Measurements from ENCODE around the gene MYH6.

Gene MYH6

GRCh38 chr14:23353433-23353780 is 54.7 kb downstream of the MYH6 start:
- no peak for DNase-seq

DNA sequence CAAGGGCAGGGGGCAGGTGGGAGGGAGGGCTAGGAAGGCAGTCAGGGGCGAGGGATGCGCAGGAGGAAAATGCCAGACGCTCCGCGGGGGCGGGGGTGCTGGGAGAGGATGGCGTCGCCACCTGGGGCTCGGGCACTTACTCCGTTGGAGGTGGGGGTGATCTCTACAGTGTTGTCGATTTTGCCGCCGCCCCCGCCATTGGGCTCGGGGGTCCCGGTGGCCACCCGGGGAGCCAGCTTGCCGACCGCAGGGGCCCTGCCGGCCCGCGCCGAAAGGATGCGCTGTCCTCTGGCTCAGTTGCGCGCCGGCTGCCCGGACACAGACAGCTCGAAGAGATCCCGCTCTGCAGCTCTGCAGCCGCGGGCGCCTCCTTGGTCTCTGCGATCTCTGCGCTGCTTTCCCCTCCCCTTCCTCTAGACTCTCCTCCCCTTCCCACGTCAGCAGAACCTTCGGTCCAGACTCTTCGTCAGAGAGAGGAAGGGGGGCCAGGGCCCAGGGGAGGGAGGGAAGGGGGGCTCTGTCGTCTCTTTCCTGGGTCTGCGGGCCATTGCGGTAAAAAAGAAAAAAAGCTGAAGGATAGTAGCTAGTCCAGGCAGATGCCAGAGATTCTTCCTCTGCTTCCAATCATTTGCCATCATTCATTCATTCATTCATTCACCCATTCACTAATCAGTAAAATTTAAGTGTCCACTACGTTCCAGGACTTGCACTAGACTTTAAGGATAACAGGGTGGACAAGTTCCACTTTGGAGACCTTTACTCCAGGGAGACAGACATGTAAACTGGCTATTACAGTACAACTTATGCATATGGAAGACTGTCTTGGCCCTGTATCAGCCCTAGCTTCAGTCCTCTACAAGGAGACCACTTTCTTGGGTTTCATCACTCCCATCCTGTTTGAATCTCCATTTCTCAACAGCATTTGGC is 55.3 kb downstream of the MYH6 start, which contains the start of gene SLC22A17:
Gene SLC22A17 (minus strand): TSS at position 382 of the 927 bp plus-strand sequence.
- peak; percentile 57 to 65 for DNase-seq

- DNase-seq: no peak
Measured at GRCh38 chr14:23351681-23352505, 56.2 kb downstream of the MYH6 start.

GRCh38 chr14:23349156-23349845 is 58.8 kb downstream of the MYH6 start:
- DNase-seq: no peak

- DNase-seq: no peak
Measured at GRCh38 chr14:23348297-23348655, 59.8 kb downstream of the MYH6 start.

DNA sequence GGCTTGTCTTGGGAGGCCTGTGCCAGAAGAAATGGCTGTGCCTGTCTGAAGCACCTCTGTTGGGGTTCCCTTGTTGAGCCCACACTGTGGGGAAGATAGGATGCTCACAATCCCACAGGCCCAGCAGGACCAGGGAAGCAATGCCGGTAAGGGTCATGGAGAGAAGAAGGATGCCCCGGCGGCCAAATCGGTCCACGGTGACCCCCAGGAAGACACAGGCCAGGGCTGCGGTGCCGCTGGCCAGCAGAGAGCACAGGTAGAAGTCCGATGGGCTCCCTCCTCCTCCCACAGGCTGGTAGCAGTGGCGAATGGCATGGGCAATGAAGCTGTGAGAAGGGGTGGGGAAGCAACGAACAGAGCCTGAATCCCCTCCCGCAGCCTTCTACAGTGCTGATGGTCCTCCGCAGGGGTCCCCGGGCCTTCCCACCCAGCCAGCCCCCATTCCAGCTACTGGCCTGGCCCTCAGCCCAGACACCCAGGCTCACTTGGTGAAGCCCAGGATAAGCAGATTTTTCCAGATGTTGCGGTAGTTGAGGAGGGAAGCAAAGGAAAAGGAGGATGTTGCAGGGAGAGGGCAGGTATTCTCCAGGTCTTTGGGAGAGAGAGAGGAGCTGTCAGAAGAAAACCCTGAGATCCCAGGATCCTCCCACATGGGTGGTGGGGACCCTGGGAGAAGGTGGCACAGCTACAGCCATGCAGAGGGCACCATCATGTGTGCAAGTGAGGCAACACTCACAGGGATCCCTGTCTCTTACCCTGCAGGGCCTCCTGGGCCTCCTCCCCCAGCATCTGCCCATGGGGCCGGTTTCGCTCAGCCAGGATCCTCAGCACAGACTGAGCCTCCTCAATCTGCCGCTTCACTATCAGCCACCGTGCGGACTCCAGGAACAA is 60.4 kb downstream of the MYH6 start:
- DNase-seq: no peak

- no peak for DNase-seq
Measured at GRCh38 chr14:23346693-23347405, 61.2 kb downstream of the MYH6 start.

GRCh38 chr14:23345987-23346692 is 61.9 kb downstream of the MYH6 start:
- DNase-seq: no peak

- DNase-seq: no peak
Measured at GRCh38 chr14:23344481-23344880, 63.6 kb downstream of the MYH6 start.

DNA sequence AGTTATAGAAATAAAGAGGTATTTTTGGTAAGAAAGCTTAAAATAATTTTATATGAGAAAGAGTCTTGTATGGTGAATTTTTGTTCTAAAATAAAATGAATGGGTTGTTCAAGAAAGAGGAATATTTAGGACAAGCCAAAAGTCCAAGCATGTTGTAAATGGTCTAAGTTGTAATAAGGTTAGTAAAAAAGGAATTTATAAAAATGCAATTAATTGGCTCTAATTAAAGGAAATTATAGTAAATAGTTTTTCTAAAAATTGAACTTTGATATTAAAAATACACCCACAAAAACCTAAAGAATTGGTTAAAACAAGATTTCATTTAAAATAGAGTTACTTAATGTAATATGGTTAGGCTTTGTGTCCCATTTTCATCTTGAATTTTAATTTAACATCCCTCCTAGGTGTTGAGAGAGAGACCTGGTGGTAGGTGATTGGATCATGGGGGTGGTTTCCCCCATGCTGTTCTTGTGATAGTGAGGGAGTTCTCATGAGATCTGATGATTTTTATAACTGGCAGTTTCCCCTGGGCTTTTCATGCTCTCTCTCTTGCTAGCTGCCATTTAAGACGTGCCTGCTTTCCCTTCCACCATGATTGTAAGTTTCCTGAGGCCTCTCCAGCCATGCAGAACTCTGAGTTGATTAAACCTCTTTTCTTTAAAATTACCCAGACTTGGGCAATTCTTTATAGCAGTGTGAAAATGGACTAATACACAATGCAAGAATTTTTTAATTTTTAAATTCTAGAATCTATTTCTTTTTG is 68.4 kb downstream of the MYH6 start:
- no peak for DNase-seq

DNA sequence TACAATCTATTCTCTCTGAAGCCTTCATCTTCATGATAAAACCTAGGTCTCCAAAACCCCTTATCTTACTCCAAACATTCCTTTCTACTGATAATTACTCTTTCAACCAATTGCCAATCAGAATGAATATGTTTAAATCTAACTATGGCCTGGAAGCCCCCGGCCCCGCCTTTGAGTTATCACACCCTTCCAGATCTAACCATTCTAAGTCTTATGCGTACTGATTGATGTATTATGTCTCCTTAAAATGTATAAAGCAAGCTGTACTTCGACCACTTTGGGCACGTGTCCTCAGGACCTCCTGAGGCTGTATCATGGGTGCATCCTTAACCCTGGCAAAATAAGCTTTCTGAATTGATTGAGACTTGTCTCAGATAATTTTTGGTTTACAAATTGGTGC is 72.5 kb downstream of the MYH6 start:
- no peak for DNase-seq
